22Rv1 (cell line): ENCODE results near the gene CCDC102B.

Source experiments
- CTCF ChIP-seq: fragments of 450-650 bp; IDR thresholded peaks from 2 replicates; pipeline ENCODE4 v1.5.1; 2017; ENCODE audit warnings: mild to moderate bottlenecking
- ZFX ChIP-seq: fragments of 450-650 bp; IDR thresholded peaks from 2 replicates; pipeline ENCODE4 v1.6.1; 2017; ENCODE audit warnings: antibody characterized with exemption, borderline replicate concordance

GRCh38 chr18:68833756-68834155 is 35.9 kb downstream of the CCDC102B start:
- TF ChIP-seq CTCF (no peak), ZFX (no peak)
